WERI-Rb-1 (cell line): ENCODE measurements around the gene RIN3.

Source experiments
- DNase-seq: peaks from one replicate; pipeline ENCODE4 v3.0.0-alpha.2; 2020
- H3K27ac ChIP-seq: fragments of 250-450 bp; sonication (Bioruptor Pico); 2 replicates; pipeline ENCODE4 v1.5.1; 2020; ENCODE audit warnings: mild to moderate bottlenecking, moderate library complexity
- H3K27me3 ChIP-seq: fragments of 250-450 bp; sonication (Bioruptor Pico); 2 replicates; pipeline ENCODE4 v1.5.1; 2021; ENCODE audit warnings: mild to moderate bottlenecking, low read depth, moderate library complexity; ENCODE audit not compliant: insufficient read depth, severe bottlenecking
- H3K36me3 ChIP-seq: fragments of 250-450 bp; sonication (Bioruptor Pico); 2 replicates; pipeline ENCODE4 v1.5.1; 2020; ENCODE audit warnings: mild to moderate bottlenecking, moderate library complexity
- H3K4me3 ChIP-seq: 2 replicates; pipeline ENCODE4 v1.5.1; 2011; ENCODE audit warnings: low read depth, mild to moderate bottlenecking, control low read depth, low read length
- H3K9me3 ChIP-seq: fragments of 250-450 bp; sonication (Bioruptor Pico); 2 replicates; pipeline ENCODE4 v1.5.1; 2021; ENCODE audit warnings: mild to moderate bottlenecking, moderate library complexity; ENCODE audit not compliant: severe bottlenecking
- CTCF ChIP-seq: IDR thresholded peaks from 2 replicates; pipeline ENCODE4 v1.5.1; 2011; ENCODE audit warnings: low read depth, mild to moderate bottlenecking, control low read depth, inconsistent platforms, low read length

RIN3 gene

GRCh38 chr14:92500491-92500941 lies 13.1 kb upstream of the RIN3 start:
- DNase-seq, result no peak
- no peak for TF ChIP-seq CTCF
- H3K4me3 ChIP-seq, result no peak overlapping the region

GRCh38 chr14:92501891-92502351 lies 11.7 kb upstream of the RIN3 start:
- Histone ChIP-seq H3K27me3 (no peaks in the 10 kb centered on the region), H3K4me3 (no peak overlapping the region), H3K9me3 (no peaks in the 10 kb centered on the region), H3K36me3 (no peaks in the 10 kb centered on the region), H3K27ac (no peak overlapping the region)
- no peak for TF ChIP-seq CTCF
- DNase-seq, result no peak

More at GRCh38 chr14:92500491-92500941, 13.1 kb upstream of the RIN3 start:
- H3K9me3 ChIP-seq, result no peaks in the 10 kb centered on the region
- H3K27ac ChIP-seq, result no peak overlapping the region
- H3K36me3 ChIP-seq, result no peaks in the 10 kb centered on the region
- no peaks in the 10 kb centered on the region for H3K27me3 ChIP-seq

GRCh38 chr14:92502541-92503286 lies 10.9 kb upstream of the RIN3 start:
- no peak overlapping the region for H3K4me3 ChIP-seq
- H3K36me3 ChIP-seq, result no peaks in the 10 kb centered on the region
- no peaks in the 10 kb centered on the region for H3K9me3 ChIP-seq
- H3K27ac ChIP-seq, result no peak overlapping the region
- TF ChIP-seq CTCF, result no peak
- no peaks in the 10 kb centered on the region for H3K27me3 ChIP-seq
- no peak for DNase-seq

- no peak for DNase-seq
- no peak for TF ChIP-seq CTCF
- Histone ChIP-seq H3K27me3 (no peaks in the 10 kb centered on the region), H3K27ac (no peak overlapping the region), H3K36me3 (no peaks in the 10 kb centered on the region), H3K4me3 (no peak overlapping the region), H3K9me3 (no peaks in the 10 kb centered on the region)
Measured at GRCh38 chr14:92503756-92504491, 9.7 kb upstream of the RIN3 start.

DNA sequence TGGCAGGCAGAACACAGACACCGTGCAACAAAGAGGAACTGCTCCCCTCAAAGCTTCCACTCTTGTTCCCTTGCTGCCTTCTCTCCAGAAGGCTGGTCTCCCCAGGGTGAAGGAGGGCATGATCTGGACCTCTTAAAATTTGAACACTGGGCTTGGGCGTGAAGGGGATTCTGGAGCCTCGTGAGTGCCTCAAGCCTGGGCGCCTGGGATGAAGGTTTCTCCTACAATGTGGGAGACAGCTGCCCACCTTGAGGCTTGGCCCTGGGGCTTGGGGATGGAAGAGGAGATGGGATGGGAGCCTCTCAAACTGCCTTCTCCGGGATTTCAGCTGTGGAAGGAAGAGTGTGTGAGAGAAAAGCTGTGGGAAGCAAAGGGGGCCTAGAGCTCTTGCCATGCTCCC lies 7.8 kb upstream of the RIN3 start:
- DNase-seq, result no peak
- H3K27me3 ChIP-seq, result no peaks in the 10 kb centered on the region
- no peaks in the 10 kb centered on the region for H3K36me3 ChIP-seq
- no peak for TF ChIP-seq CTCF
- no peaks in the 10 kb centered on the region for H3K9me3 ChIP-seq
- H3K27ac ChIP-seq, result no peak overlapping the region
- no peak overlapping the region for H3K4me3 ChIP-seq
